K562 (cell line): ENCODE data around the gene PRSS53. TPM values are rescaled to one million over a fixed set of nuclear protein-coding genes. Genes with fewer than 3 reads are reported as not detected.

Experiments used
- BHLHE40 ChIP-seq: IDR thresholded peaks from 2 replicates; pipeline ENCODE4 v1.6.1; 2011; ENCODE audit warnings: low read length, improper control_type of control experiment
- CBFB ChIP-seq: sonication (generic); formaldehyde crosslinking; IDR thresholded peaks from 2 replicates; pipeline ENCODE4 v1.4.0; 2020; ENCODE audit warnings: mild to moderate bottlenecking, missing genetic modification reagents
- EHMT2 ChIP-seq: fragments of 450-650 bp; IDR thresholded peaks from 2 replicates; pipeline ENCODE4 v1.6.1; 2018; ENCODE audit warnings: antibody characterized with exemption
- FOS ChIP-seq: IDR thresholded peaks from 3 replicates; pipeline ENCODE4 v1.6.1; 2011; ENCODE audit not compliant: insufficient read length; ENCODE audit errors: extremely low read depth
- FOXA3 ChIP-seq, 2 experiments: fragments of 450-650 bp in 1 of 2; sonication (generic) in 1 of 2; formaldehyde crosslinking; IDR thresholded peaks in 1 of 2; conservative IDR thresholded peaks in 1 of 2; 2 replicates each; pipeline versions ENCODE4 v1.4.0 to v1.8.0; 2020 to 2022; ENCODE audit warnings: mild to moderate bottlenecking in 2 of 2, missing genetic modification reagents in 1 of 2
- HBP1 ChIP-seq: fragments of 450-650 bp; formaldehyde crosslinking; IDR thresholded peaks from 2 replicates; pipeline ENCODE4 v1.4.0; 2022; ENCODE audit warnings: missing genetic modification characterization
- ILK ChIP-seq: fragments of 450-650 bp; IDR thresholded peaks from 2 replicates; pipeline ENCODE4 v1.6.1; 2016; ENCODE audit warnings: missing genetic modification characterization, low read depth, mild to moderate bottlenecking, missing compliant biosample characterization, moderate library complexity, borderline replicate concordance
- KAT2B ChIP-seq: IDR thresholded peaks from one replicate; pipeline ENCODE4 v1.6.1; 2012; ENCODE audit warnings: low read depth, mild to moderate bottlenecking, control low read depth, inconsistent platforms, low read length, moderate library complexity
- L3MBTL2 ChIP-seq: fragments of 450-650 bp; IDR thresholded peaks from 2 replicates; pipeline ENCODE4 v1.6.1; 2016; ENCODE audit warnings: mild to moderate bottlenecking, moderate library complexity
- MCM7 ChIP-seq, 2 experiments: fragments of 450-650 bp; IDR thresholded peaks; 2 replicates each; pipeline ENCODE4 v1.6.1; 2016 to 2018
- MIER1 ChIP-seq: fragments of 450-650 bp; IDR thresholded peaks from 2 replicates; pipeline ENCODE4 v1.6.1; 2016; ENCODE audit warnings: antibody characterized with exemption, mild to moderate bottlenecking, low read depth
- NCOA4 ChIP-seq: fragments of 450-650 bp; IDR thresholded peaks from 2 replicates; pipeline ENCODE4 v1.6.1; 2018; ENCODE audit warnings: mild to moderate bottlenecking; ENCODE audit not compliant: partially characterized antibody
- RB1 ChIP-seq: fragments of 450-650 bp; IDR thresholded peaks from 2 replicates; pipeline ENCODE4 v1.6.1; 2017; ENCODE audit warnings: low read depth, mild to moderate bottlenecking
- RBFOX2 ChIP-seq: fragments of 200-400 bp; formaldehyde crosslinking; IDR thresholded peaks from 2 replicates; pipeline ENCODE4 v1.6.1; 2017; ENCODE audit warnings: low read depth, mild to moderate bottlenecking, low read length, moderate library complexity
- SAFB ChIP-seq: fragments of 200-400 bp; formaldehyde crosslinking; IDR thresholded peaks from 2 replicates; pipeline ENCODE4 v1.6.1; 2017; ENCODE audit warnings: low read depth, low read length, borderline replicate concordance
- SIN3B ChIP-seq: fragments of 450-650 bp; IDR thresholded peaks from 2 replicates; pipeline ENCODE4 v1.6.1; 2017; ENCODE audit warnings: low read depth, mild to moderate bottlenecking, moderate library complexity
- SMARCC2 ChIP-seq: fragments of 450-650 bp; IDR thresholded peaks from 2 replicates; pipeline ENCODE4 v1.6.1; 2017; ENCODE audit warnings: antibody characterized with exemption, moderate library complexity, mild to moderate bottlenecking, low read depth
- SMC3 ChIP-seq: conservative IDR thresholded peaks from 2 replicates; pipeline ENCODE4 v1.6.1; 2011; ENCODE audit warnings: low read depth, low read length, improper control_type of control experiment; ENCODE audit not compliant: insufficient read depth
- SRSF9 ChIP-seq: fragments of 200-400 bp; formaldehyde crosslinking; IDR thresholded peaks from 2 replicates; pipeline ENCODE4 v1.6.1; 2017; ENCODE audit warnings: low read depth, low read length, borderline replicate concordance
- STAT5A ChIP-seq: IDR thresholded peaks from 2 replicates; pipeline ENCODE4 v1.6.1; 2012; ENCODE audit warnings: low read length, inconsistent platforms, borderline replicate concordance
- TGIF2 ChIP-seq: sonication (generic); formaldehyde crosslinking; IDR thresholded peaks from 2 replicates; pipeline ENCODE4 v1.8.1; 2022; ENCODE audit warnings: mild to moderate bottlenecking, missing genetic modification reagents, moderate library complexity
- ZKSCAN3 ChIP-seq: fragments of 250-450 bp; sonication (Bioruptor Pico); IDR thresholded peaks from 2 replicates; pipeline ENCODE4 v1.4.0; 2020
- polyA plus RNA-seq, 8 experiments: library from polyadenylated mRNA; depleted of rRNA in 4 of 8; stranded (reverse) in 5 of 8; unstranded in 3 of 8; fragments of >200 nt; fragmentation: Nextera tagmentation in 2 of 8; fragmentation: Illumina TruSeq in 1 of 8; extraction: Ambion mirVana in 2 of 8; extraction: Trizol in 1 of 8; gene quantifications; 2 replicates each; pipeline versions ENCODE4 v1.2.1 to v1.2.3, GENCODE V29; 2011 to 2014; ENCODE audit warnings: inconsistent platforms in 1 of 8, missing spikeins in 1 of 8
- total RNA-seq, 7 experiments: library from RNA; depleted of rRNA in 6 of 7; stranded (reverse); fragments of >200 nt in 6 of 7; fragmentation: Illumina TruSeq in 2 of 7; extraction: Trizol in 2 of 7; gene quantifications; 2 replicates each; pipeline versions ENCODE4 v1.2.1 to v1.2.3, GENCODE V29; 2011 to 2021; ENCODE audit warnings: low replicate concordance in 1 of 7
- TF ChIP-seq, protein P1 (sequence below): sonication (generic); formaldehyde crosslinking; IDR thresholded peaks from 2 replicates; pipeline ENCODE4 v1.8.0; 2022; ENCODE audit warnings: mild to moderate bottlenecking, missing genetic modification reagents
- TF ChIP-seq, protein P2 (sequence below), 2 experiments: fragments of 450-650 bp; IDR thresholded peaks; 2 replicates each; pipeline ENCODE4 v1.6.1; 2016
- TF ChIP-seq, protein P3 (sequence below): sonication (generic); formaldehyde crosslinking; IDR thresholded peaks from 2 replicates; pipeline ENCODE4 v1.9.0; 2022; ENCODE audit warnings: mild to moderate bottlenecking, missing genetic modification reagents

Gene PRSS53
- total and polyA plus RNA-seq, 9 of the 15 experiments (the other 6 are each of a cell fraction or from before 2014, with no cell fraction given) = 0.40 to 1.9 (median 0.78) TPM; not detected in 2

- TF ChIP-seq ILK (tag) (no peak), MIER1 (no peak), EHMT2 (peak; percentile 27; the same call in 1 of the 2 replicates), NCOA4 (no peak), SIN3B (no peak), ZKSCAN3 (CRISPR knock-in tag) (no peak), SRSF9 (no peak), L3MBTL2 (peak; percentile 16; the same call in 1 of the 2 replicates), RB1 (no peak), BHLHE40 (peak; percentile 85), SAFB (0 out of 2 replicates have a peak, but pooled peaks have one; percentile 18), HBP1 (CRISPR knock-in tag) (peak; percentile 74; the same call in 1 of the 2 replicates), SMC3 (no peak), MCM7 (IDR thresholded peaks at IDR 0.05) (0 out of 4 replicates have a peak, but pooled peaks of 1 of the 2 experiments have one; percentile 39), FOXA3 (CRISPR knock-in tag; conservative IDR thresholded peaks at IDR 0.05 in 1 of 2, IDR thresholded peaks at IDR 0.05 in 1 of 2) (no peak), KAT2B (no peak), TGIF2 (CRISPR knock-in tag) (no peak), STAT5A (no peak), SMARCC2 (no peak), RBFOX2 (peak; percentile 46; the same call in 1 of the 2 replicates), CBFB (peak; percentile 19; the same call in 1 of the 2 replicates), FOS (no peak)
- TF ChIP-seq, protein P1, sequence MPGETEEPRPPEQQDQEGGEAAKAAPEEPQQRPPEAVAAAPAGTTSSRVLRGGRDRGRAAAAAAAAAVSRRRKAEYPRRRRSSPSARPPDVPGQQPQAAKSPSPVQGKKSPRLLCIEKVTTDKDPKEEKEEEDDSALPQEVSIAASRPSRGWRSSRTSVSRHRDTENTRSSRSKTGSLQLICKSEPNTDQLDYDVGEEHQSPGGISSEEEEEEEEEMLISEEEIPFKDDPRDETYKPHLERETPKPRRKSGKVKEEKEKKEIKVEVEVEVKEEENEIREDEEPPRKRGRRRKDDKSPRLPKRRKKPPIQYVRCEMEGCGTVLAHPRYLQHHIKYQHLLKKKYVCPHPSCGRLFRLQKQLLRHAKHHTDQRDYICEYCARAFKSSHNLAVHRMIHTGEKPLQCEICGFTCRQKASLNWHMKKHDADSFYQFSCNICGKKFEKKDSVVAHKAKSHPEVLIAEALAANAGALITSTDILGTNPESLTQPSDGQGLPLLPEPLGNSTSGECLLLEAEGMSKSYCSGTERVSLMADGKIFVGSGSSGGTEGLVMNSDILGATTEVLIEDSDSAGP (CRISPR knock-in tag) = 0 out of 2 replicates have a peak, but pooled peaks have one; percentile 31
- TF ChIP-seq, protein P2, sequence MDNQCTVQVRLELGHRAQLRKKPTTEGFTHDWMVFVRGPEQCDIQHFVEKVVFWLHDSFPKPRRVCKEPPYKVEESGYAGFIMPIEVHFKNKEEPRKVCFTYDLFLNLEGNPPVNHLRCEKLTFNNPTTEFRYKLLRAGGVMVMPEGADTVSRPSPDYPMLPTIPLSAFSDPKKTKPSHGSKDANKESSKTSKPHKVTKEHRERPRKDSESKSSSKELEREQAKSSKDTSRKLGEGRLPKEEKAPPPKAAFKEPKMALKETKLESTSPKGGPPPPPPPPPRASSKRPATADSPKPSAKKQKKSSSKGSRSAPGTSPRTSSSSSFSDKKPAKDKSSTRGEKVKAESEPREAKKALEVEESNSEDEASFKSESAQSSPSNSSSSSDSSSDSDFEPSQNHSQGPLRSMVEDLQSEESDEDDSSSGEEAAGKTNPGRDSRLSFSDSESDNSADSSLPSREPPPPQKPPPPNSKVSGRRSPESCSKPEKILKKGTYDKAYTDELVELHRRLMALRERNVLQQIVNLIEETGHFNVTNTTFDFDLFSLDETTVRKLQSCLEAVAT (IDR thresholded peaks at IDR 0.05) = peak; percentile 86 to 89; a peak in 3 of 4 replicates
- TF ChIP-seq, protein P3, sequence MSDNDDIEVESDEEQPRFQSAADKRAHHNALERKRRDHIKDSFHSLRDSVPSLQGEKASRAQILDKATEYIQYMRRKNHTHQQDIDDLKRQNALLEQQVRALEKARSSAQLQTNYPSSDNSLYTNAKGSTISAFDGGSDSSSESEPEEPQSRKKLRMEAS (CRISPR knock-in tag) = peak; percentile 41; the same call in 1 of the 2 replicates
Measured at GRCh38 chr16:31135535-31136286, 47.0 kb upstream of the PRSS53 start, which contains the start of gene PRSS8 (continued).
